ENCODE measurements around the gene SH3RF3. TPM values are rescaled to one million over a fixed set of nuclear protein-coding genes. Genes with fewer than 3 reads are reported as not detected.

SH3RF3 gene
- total and polyA plus RNA-seq, 9 of the 15 experiments (the other 6 are each of a cell fraction or from before 2014, with no cell fraction given), result 0.02 TPM; not detected in 8

DNA sequence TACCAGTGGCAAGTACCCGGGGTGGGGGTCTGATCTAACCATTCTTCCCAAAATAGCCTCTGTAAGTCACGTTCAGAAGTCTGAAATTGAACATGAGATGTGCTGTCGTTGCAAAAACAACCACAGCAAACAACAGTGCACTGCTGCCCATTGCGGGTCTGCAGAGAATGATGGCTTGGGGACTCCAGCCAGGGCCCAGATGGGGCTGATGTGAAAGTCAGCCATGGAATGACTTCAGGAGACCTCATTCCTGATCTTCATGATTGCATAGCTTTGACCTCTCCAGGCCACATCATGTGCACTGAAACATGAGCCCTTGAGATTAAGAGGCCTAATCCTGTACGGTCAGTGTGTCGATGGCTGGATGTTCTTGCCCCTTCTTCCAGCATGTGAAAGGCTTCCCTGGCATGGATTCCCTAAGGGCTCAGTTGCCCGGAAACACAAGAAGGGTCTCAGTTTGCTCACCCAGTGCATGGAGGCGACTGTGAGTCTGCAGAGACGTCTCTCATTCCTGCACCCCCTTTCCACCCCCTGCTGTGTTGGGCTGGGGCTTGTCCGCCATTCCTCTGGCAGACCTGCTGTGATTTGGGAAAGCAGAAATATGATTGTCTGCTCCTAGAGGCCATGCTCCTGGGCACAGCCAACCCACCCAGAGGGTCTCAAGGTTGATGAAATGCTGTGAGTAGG, 293.2 kb downstream of the SH3RF3 start (continued):
- TF ChIP-seq, protein P1, sequence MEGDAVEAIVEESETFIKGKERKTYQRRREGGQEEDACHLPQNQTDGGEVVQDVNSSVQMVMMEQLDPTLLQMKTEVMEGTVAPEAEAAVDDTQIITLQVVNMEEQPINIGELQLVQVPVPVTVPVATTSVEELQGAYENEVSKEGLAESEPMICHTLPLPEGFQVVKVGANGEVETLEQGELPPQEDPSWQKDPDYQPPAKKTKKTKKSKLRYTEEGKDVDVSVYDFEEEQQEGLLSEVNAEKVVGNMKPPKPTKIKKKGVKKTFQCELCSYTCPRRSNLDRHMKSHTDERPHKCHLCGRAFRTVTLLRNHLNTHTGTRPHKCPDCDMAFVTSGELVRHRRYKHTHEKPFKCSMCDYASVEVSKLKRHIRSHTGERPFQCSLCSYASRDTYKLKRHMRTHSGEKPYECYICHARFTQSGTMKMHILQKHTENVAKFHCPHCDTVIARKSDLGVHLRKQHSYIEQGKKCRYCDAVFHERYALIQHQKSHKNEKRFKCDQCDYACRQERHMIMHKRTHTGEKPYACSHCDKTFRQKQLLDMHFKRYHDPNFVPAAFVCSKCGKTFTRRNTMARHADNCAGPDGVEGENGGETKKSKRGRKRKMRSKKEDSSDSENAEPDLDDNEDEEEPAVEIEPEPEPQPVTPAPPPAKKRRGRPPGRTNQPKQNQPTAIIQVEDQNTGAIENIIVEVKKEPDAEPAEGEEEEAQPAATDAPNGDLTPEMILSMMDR (IDR thresholded peaks at IDR 0.05 in 2 of 3, conservative IDR thresholded peaks at IDR 0.05 in 1 of 3; ENCODE audit: insufficient read depth in 2 of 3, low read depth in 1 of 3, low read length in 3 of 3), result no peak
- TF ChIP-seq, protein P2, sequence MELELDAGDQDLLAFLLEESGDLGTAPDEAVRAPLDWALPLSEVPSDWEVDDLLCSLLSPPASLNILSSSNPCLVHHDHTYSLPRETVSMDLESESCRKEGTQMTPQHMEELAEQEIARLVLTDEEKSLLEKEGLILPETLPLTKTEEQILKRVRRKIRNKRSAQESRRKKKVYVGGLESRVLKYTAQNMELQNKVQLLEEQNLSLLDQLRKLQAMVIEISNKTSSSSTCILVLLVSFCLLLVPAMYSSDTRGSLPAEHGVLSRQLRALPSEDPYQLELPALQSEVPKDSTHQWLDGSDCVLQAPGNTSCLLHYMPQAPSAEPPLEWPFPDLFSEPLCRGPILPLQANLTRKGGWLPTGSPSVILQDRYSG (tag; conservative IDR thresholded peaks at IDR 0.05; ENCODE audit: low read depth), result no peak

DNA sequence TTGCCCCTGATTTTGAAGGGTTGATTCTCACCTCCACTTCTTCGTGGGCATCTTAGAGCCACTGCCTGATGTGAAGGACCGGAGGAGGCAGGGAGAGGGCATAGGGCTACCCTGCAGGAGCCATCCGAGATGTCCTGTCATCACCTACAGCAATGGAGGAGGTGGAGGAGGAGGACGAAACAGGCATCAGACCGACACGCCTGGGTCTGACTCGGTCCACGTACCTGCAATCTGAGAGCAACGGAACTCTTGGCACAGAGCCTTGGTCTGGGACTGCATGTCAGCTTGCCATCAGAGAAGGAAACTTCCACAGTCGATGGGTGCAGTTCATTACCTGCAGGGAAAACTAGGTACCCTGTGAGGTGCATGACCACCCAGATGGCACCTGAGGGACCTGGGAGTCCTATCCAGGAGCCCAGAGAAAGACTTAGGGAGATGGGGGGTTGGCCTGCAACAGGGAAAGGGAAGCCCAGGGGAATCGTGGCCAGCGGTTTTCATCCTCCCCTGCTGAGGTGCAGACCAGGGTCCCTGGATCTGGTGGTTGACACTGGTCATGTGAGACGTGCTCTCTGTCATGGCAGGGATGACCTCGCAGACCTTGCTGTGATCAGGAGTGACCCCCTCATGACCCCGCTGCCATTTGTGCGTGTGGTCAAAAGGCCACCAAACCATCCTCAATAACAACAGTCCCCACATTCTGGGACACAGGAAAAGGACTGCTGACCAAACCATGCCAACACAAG, 293.9 kb downstream of the SH3RF3 start:
- ChIA-PET CTCF (ENCODE audit: low intra/inter-chr PET ratio) (no interaction called here), POLR2A (no interaction called here)
- H3K27me3 ChIP-seq (ENCODE audit: control insufficient read depth in 2 of 2, insufficient read depth in 2 of 2, low read length in 2 of 2), result peaks cover 6 to 55% of the 10 kb centered on the region in 2 experiments; a peak in 4 of 5 replicates
- intact Hi-C loops (cut with micrococcal nuclease), result no loop called here
- ATAC-seq (no peak), FAIRE-seq (no peak), DNase-seq (ENCODE audit: extremely low read depth in 1 of 4, low spot score in 3 of 4) (no peak)
- no peaks in the 10 kb centered on the region; a peak in 1 of 5 replicates for H3K4me1 ChIP-seq (replicated peaks in 1 of 2; ENCODE audit: control insufficient read depth in 2 of 2, insufficient read depth in 2 of 2, low read length in 2 of 2)
- H4K20me1 ChIP-seq (replicated peaks; ENCODE audit: control insufficient read depth, insufficient read depth, low read length), result 0 out of 2 replicates have a peak, but pooled peaks cover 3% of the 10 kb centered on the region
- H3K79me2 ChIP-seq (ENCODE audit: control insufficient read depth, insufficient read depth, low read length), result no peaks in the 10 kb centered on the region
- H3K9me3 ChIP-seq (replicated peaks; ENCODE audit: control insufficient read depth, insufficient read depth, low read depth, low read length), result no peaks in the 10 kb centered on the region
- no peak overlapping the region for H2AFZ ChIP-seq (ENCODE audit: low read depth, low read length)
- no peak overlapping the region for H3K4me2 ChIP-seq (ENCODE audit: insufficient read depth, low read length)
- BruUV-seq (replicated peaks), result no TSS peak
- no peak overlapping the region for H3K27ac ChIP-seq (ENCODE audit: extremely low read depth, low read depth, low read length)
- no peak overlapping the region for H3K4me3 ChIP-seq
- H3K9me1 ChIP-seq (ENCODE audit: control insufficient read depth, insufficient read depth, low read length), result no peaks in the 10 kb centered on the region
- H3K36me3 ChIP-seq (ENCODE audit: control insufficient read depth, insufficient read depth, low read length), result no peaks in the 10 kb centered on the region
- 1% methylated on average over 13 of the region's 16 CpGs for WGBS (ENCODE audit: insufficient coverage, low coverage, missing lambda C conversion rate)
- in situ Hi-C loops (cut with MboI), result no loop called here
- H3K9ac ChIP-seq (ENCODE audit: insufficient read depth in 1 of 2, low read depth in 2 of 2, low read length in 2 of 2), result no peak overlapping the region
- TF ChIP-seq OTX1 (CRISPR knock-in tag; IDR thresholded peaks at IDR 0.05) (no peak), NR3C1 (CRISPR knock-in tag; IDR thresholded peaks at IDR 0.05) (no peak), ZNF586 (CRISPR knock-in tag; conservative IDR thresholded peaks at IDR 0.05) (no peak), BRD9 (IDR thresholded peaks at IDR 0.05; ENCODE audit: low read depth, partially characterized antibody) (no peak), ZNF311 (CRISPR knock-in tag; IDR thresholded peaks at IDR 0.05) (no peak), NR2C1 (IDR thresholded peaks at IDR 0.05) (no peak), NR2C1 (tag; IDR thresholded peaks at IDR 0.05) (no peak)
- TF ChIP-seq, protein P3, sequence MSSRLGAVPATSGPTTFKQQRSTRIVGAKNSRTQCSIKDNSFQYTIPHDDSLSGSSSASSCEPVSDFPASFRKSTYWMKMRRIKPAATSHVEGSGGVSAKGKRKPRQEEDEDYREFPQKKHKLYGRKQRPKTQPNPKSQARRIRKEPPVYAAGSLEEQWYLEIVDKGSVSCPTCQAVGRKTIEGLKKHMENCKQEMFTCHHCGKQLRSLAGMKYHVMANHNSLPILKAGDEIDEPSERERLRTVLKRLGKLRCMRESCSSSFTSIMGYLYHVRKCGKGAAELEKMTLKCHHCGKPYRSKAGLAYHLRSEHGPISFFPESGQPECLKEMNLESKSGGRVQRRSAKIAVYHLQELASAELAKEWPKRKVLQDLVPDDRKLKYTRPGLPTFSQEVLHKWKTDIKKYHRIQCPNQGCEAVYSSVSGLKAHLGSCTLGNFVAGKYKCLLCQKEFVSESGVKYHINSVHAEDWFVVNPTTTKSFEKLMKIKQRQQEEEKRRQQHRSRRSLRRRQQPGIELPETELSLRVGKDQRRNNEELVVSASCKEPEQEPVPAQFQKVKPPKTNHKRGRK (tag; IDR thresholded peaks at IDR 0.05), result no peak
- TF ChIP-seq, protein P4, sequence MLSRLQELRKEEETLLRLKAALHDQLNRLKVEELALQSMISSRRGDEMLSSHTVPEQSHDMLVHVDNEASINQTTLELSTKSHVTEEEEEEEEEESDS (CRISPR knock-in tag; IDR thresholded peaks at IDR 0.05), result no peak
- TF ChIP-seq, protein P5, sequence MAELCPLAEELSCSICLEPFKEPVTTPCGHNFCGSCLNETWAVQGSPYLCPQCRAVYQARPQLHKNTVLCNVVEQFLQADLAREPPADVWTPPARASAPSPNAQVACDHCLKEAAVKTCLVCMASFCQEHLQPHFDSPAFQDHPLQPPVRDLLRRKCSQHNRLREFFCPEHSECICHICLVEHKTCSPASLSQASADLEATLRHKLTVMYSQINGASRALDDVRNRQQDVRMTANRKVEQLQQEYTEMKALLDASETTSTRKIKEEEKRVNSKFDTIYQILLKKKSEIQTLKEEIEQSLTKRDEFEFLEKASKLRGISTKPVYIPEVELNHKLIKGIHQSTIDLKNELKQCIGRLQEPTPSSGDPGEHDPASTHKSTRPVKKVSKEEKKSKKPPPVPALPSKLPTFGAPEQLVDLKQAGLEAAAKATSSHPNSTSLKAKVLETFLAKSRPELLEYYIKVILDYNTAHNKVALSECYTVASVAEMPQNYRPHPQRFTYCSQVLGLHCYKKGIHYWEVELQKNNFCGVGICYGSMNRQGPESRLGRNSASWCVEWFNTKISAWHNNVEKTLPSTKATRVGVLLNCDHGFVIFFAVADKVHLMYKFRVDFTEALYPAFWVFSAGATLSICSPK (IDR thresholded peaks at IDR 0.05; ENCODE audit: borderline replicate concordance), result no peak
